ENCODE data around the gene ARF6. TPM values are rescaled to one million over a fixed set of nuclear protein-coding genes. Genes with fewer than 3 reads are reported as not detected.

Gene ARF6
- polyA plus RNA-seq, 1 donor from 2014 or later, result 24.1 TPM

- no peaks in the 10 kb centered on the region for H3K27me3 ChIP-seq (ENCODE audit: insufficient read depth, low read depth, low read length)
- no peaks in the 10 kb centered on the region for H3K9me3 ChIP-seq (ENCODE audit: low read length)
- no peak overlapping the region for H3K27ac ChIP-seq (ENCODE audit: low read length)
- no peak for TF ChIP-seq REST (IDR thresholded peaks at IDR 0.05; ENCODE audit: borderline replicate concordance)
- no peak for TF ChIP-seq EZH2 (IDR thresholded peaks at IDR 0.05; ENCODE audit: borderline replicate concordance, insufficient read depth, low read length, poor library complexity, severe bottlenecking)
- no peak for TF ChIP-seq CTCF (IDR thresholded peaks at IDR 0.05; ENCODE audit: poor library complexity, severe bottlenecking)
- no peak for TF ChIP-seq POLR2AphosphoS5 (IDR thresholded peaks at IDR 0.05)
- TF ChIP-seq TAF1 (IDR thresholded peaks at IDR 0.05; ENCODE audit: low read depth), result no peak
- TF ChIP-seq EP300 (conservative IDR thresholded peaks at IDR 0.05; ENCODE audit: poor library complexity, severe bottlenecking), result no peak
- no peak for TF ChIP-seq RAD21 (conservative IDR thresholded peaks at IDR 0.05)
- no peak for TF ChIP-seq SMC3 (conservative IDR thresholded peaks at IDR 0.05; ENCODE audit: poor library complexity)
- no peaks in the 10 kb centered on the region for H4K20me1 ChIP-seq (ENCODE audit: insufficient read depth)
- H3K4me3 ChIP-seq (ENCODE audit: low read length), result no peak overlapping the region
- H3K9ac ChIP-seq (ENCODE audit: low read length), result no peak overlapping the region
- no peaks in the 10 kb centered on the region for H3K9me2 ChIP-seq (ENCODE audit: insufficient read depth, low read length)
- no peaks in the 10 kb centered on the region for H3K79me2 ChIP-seq (replicated peaks; ENCODE audit: insufficient read depth, low read length)
- no peak overlapping the region for H3K4me2 ChIP-seq (ENCODE audit: low read length)
- no peaks in the 10 kb centered on the region for H3K36me3 ChIP-seq (ENCODE audit: insufficient read depth, low read length)
- H3F3A ChIP-seq (ENCODE audit: insufficient read depth, low read length, poor library complexity, severe bottlenecking), result no peaks in the 10 kb centered on the region
- H2AFZ ChIP-seq (ENCODE audit: low read depth, low read length), result no peak overlapping the region
These were observed 4.6 kb upstream of the ARF6 start for GRCh38 chr14:49888293-49888692.

GRCh38 chr14:49892301-49892635, 614 bp upstream of the ARF6 start:
- Histone ChIP-seq H3K4me3 (ENCODE audit: low read length) (peak overlapping the region; percentile 97), H3K4me2 (ENCODE audit: low read length) (peak overlapping the region; percentile 91), H3K27ac (ENCODE audit: low read length) (peak overlapping the region; percentile 96), H3K36me3 (ENCODE audit: insufficient read depth, low read length) (no peaks in the 10 kb centered on the region), H3K27me3 (ENCODE audit: insufficient read depth, low read depth, low read length) (no peaks in the 10 kb centered on the region), H3K79me2 (replicated peaks; ENCODE audit: insufficient read depth, low read length) (peaks cover 37% of the 10 kb centered on the region), H3K9me3 (ENCODE audit: low read length) (no peaks in the 10 kb centered on the region), H4K20me1 (ENCODE audit: insufficient read depth) (no peaks in the 10 kb centered on the region), H2AFZ (ENCODE audit: low read depth, low read length) (peak overlapping the region; percentile 85), H3F3A (ENCODE audit: insufficient read depth, low read length, poor library complexity, severe bottlenecking) (no peaks in the 10 kb centered on the region), H3K9ac (ENCODE audit: low read length) (peak overlapping the region; percentile 97), H3K9me2 (ENCODE audit: insufficient read depth, low read length) (no peaks in the 10 kb centered on the region)
- TF ChIP-seq RAD21 (conservative IDR thresholded peaks at IDR 0.05) (no peak), EZH2 (IDR thresholded peaks at IDR 0.05; ENCODE audit: borderline replicate concordance, insufficient read depth, low read length, poor library complexity, severe bottlenecking) (no peak), MXI1 (conservative IDR thresholded peaks at IDR 0.05; ENCODE audit: poor library complexity, severe bottlenecking) (peak; percentile 95), CTCF (IDR thresholded peaks at IDR 0.05; ENCODE audit: poor library complexity, severe bottlenecking) (no peak)
